ENCODE results near the gene NECAB3.

Gene NECAB3

DNA sequence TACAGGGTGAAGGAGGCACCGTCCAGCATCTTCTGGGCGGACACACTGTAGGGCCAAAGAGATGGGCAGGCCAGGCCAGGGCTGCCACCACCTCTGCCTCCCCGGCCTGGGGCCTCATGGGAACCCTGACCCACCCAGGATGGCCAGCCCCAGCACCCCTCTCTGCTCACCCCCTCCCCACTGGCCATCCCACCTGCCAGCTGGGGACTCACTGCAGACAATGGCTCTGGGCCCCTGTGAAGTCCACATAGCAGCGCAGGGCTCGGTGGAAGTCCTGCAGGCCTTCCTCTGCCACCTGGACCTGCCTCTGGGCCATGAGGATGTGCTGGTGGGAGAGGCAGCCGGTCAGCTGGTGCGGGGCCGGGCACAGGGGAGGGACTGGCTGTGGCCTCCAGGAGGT is 15.7 kb downstream of the NECAB3 start:
- no peaks in the 10 kb centered on the region for H3K9me3 ChIP-seq (ENCODE audit: control insufficient read depth, low read depth, low read length)
- no peak overlapping the region for H3K4me3 ChIP-seq (ENCODE audit: low read length)
- no peak overlapping the region for H3K9ac ChIP-seq (ENCODE audit: low read length)
- no peak overlapping the region for H3K27ac ChIP-seq (ENCODE audit: low read length)
- peaks cover 6% of the 10 kb centered on the region for H3K36me3 ChIP-seq (ENCODE audit: control insufficient read depth, low read depth, low read length)
- H3K27me3 ChIP-seq (ENCODE audit: control insufficient read depth, insufficient read depth, low read length) = no peaks in the 10 kb centered on the region
- H3K4me1 ChIP-seq (ENCODE audit: control insufficient read depth, low read depth, low read length) = peaks cover 3% of the 10 kb centered on the region

DNA sequence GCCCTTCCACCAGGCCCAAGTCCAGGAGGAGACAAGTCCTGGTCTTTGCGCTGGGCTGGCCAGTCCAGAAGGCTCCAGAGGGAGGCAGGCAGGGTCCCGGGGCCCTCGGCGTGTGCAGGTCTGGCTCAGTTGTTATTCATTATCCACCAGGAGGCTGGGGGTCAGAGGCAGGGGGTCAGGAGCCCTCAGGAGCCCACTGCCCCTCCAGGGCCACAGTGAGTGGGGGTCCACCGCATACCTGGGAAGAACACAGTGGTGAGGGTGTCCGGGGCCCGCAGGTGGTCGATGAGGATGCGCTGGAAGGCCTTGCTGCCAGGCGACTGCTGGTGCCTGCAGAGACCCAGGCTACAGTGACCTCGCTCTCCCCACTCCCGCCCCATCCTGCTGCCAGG is 16.5 kb downstream of the NECAB3 start:
- Histone ChIP-seq H3K27ac (ENCODE audit: low read length) (no peak overlapping the region), H3K4me3 (ENCODE audit: low read length) (no peak overlapping the region), H3K9me3 (ENCODE audit: control insufficient read depth, low read depth, low read length) (no peaks in the 10 kb centered on the region), H3K9ac (ENCODE audit: low read length) (no peak overlapping the region), H3K36me3 (ENCODE audit: control insufficient read depth, low read depth, low read length) (peaks cover 6% of the 10 kb centered on the region), H3K27me3 (ENCODE audit: control insufficient read depth, insufficient read depth, low read length) (no peaks in the 10 kb centered on the region), H3K4me1 (ENCODE audit: control insufficient read depth, low read depth, low read length) (no peaks in the 10 kb centered on the region)

DNA sequence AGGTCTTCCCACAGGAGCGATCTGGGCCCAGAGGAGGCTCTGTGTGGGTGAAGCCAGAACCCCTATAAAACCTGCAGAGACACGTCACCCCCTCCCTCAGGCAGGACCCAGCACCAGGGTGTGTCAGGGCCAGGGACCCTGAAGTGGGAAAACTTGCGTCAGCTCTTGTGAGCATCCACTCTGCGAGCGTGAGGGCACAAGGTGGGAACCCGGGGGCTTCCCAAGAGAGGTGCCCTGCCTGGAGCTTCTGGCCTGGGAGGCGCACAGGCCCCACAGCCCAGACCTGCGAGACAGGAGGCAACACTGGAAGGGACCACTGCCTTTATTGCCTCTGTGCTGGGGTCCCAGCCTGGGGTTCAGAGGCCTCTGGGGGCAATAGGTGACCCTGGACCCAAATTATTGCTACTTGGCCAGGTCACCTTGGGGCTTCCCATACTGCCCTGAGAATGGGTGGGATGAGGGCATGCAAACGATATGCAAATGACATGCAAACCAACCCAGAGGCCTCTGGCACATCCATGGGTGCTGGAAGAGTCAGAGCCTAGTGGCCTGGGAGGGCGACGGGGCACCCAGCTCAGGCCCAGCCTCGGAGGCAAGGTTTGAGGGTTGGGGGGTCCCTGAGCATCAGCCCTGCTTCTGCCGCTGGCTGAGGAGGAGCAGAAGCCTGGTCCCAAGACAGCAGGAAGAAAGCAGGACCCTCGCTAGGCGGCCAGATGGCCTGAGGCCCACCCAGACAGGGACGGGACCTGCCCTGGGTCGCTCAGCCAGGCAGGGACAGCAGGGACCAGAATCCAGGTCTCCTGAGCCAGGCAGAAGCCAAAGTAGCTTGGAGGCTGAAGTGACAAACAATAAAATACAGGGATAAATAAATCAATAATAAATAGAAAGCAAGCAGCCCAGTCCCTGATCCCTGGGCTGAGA is 17.2 kb downstream of the NECAB3 start:
- H3K9ac ChIP-seq (ENCODE audit: low read length) = no peak overlapping the region
- no peak overlapping the region for H3K27ac ChIP-seq (ENCODE audit: low read length)
- H3K4me1 ChIP-seq (ENCODE audit: control insufficient read depth, low read depth, low read length) = no peaks in the 10 kb centered on the region
- H3K9me3 ChIP-seq (ENCODE audit: control insufficient read depth, low read depth, low read length) = no peaks in the 10 kb centered on the region
- H3K27me3 ChIP-seq (ENCODE audit: control insufficient read depth, insufficient read depth, low read length) = no peaks in the 10 kb centered on the region
- H3K36me3 ChIP-seq (ENCODE audit: control insufficient read depth, low read depth, low read length) = peaks cover 6% of the 10 kb centered on the region
- no peak overlapping the region for H3K4me3 ChIP-seq (ENCODE audit: low read length)

DNA sequence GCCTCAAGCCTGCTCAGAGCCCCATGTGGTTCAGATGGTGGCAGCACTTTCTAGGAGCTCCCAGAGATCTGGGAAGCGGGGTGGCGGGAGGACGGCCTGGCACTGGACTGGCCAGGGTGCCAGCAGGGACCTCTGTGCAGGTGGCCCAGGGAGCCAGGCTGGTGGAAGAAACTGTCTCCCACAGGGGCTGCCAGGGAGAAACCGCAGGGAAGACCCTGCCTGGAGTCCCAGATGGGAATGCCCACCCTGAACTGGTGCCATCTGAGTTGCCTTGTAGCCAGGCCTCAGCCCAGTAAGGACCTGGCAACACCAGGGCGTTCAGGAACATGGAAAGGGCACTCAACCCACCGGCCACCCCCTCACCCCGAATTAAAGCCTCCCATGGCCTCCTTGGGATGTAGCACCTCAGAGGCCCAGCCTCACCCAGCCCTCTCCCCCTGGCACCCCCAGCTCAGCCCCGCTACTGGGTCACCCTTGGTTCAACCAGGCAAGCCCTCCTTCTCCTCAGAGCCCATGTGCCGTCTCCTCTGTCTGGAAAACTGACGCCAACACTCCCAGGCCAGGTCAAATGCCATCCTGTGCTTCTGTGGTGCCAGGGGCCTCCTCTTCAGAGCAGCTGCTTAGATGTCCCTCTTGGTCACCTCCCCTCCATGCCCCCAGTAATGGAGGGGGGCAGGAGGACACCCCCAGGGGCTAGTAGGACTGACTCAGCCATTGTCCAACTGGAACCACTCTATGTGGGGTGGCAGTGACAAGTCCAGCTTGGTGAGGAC is 18.0 kb downstream of the NECAB3 start:
- H3K4me1 ChIP-seq (ENCODE audit: control insufficient read depth, low read depth, low read length) = no peaks in the 10 kb centered on the region
- no peaks in the 10 kb centered on the region for H3K9me3 ChIP-seq (ENCODE audit: control insufficient read depth, low read depth, low read length)
- H3K27me3 ChIP-seq (ENCODE audit: control insufficient read depth, insufficient read depth, low read length) = no peaks in the 10 kb centered on the region
- H3K4me3 ChIP-seq (ENCODE audit: low read length) = no peak overlapping the region
- no peak overlapping the region for H3K27ac ChIP-seq (ENCODE audit: low read length)
- H3K9ac ChIP-seq (ENCODE audit: low read length) = no peak overlapping the region
- H3K36me3 ChIP-seq (ENCODE audit: control insufficient read depth, low read depth, low read length) = peaks cover 6% of the 10 kb centered on the region

DNA sequence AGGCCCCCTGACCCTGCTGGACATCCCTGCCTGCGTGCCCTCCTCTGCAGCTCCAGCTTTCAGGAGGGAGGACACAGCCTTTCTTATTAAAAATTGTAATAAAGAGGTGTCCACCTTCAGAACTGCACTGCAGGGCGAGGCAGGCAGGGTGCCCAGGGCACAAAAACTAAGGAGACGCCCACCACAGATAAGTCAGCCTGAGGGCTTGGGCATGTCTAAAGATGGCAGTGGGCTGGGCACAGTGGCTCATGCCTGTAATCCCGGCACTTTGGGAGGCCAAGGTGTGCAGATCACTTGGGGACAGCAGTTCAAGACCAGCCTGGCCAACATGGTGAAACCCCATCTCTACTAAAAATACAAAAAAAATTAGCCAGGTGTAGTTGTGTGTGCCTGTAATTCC is 19.1 kb downstream of the NECAB3 start:
- no peak overlapping the region for H3K9ac ChIP-seq (ENCODE audit: low read length)
- H3K4me3 ChIP-seq (ENCODE audit: low read length) = no peak overlapping the region
- no peak overlapping the region for H3K27ac ChIP-seq (ENCODE audit: low read length)

DNA sequence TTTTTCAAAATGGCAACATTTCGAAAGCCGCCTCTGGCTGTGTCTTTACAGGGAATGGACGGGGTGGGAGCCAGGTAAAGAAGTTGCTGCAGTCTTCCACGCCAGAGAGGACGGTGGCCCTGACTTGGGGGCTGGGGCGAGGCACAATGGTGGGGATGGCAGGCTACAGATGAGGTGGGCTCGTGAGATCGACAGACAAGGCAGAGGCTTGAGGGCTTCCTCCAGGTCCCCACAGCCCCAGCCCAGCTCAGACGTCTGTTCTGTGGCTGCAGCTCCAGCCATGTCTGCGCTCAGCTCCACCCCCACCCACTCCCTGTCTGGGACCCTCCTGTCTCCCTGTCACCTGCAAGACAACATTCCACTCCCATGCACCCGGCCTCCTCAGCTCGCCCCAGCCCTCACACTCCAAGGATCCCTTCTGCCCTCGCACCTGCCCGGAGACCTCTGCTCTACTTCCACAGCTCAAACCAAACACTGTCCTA is 19.5 kb downstream of the NECAB3 start:
- Histone ChIP-seq H3K27me3 (ENCODE audit: control insufficient read depth, insufficient read depth, low read length) (no peaks in the 10 kb centered on the region), H3K4me3 (ENCODE audit: low read length) (no peak overlapping the region), H3K27ac (ENCODE audit: low read length) (no peak overlapping the region), H3K9ac (ENCODE audit: low read length) (no peak overlapping the region), H3K9me3 (ENCODE audit: control insufficient read depth, low read depth, low read length) (no peaks in the 10 kb centered on the region), H3K36me3 (ENCODE audit: control insufficient read depth, low read depth, low read length) (peaks cover 6% of the 10 kb centered on the region), H3K4me1 (ENCODE audit: control insufficient read depth, low read depth, low read length) (no peaks in the 10 kb centered on the region)

More for the DNA sequence above, 19.1 kb downstream of the NECAB3 start:
- Histone ChIP-seq H3K4me1 (ENCODE audit: control insufficient read depth, low read depth, low read length) (no peaks in the 10 kb centered on the region), H3K9me3 (ENCODE audit: control insufficient read depth, low read depth, low read length) (no peaks in the 10 kb centered on the region), H3K27me3 (ENCODE audit: control insufficient read depth, insufficient read depth, low read length) (no peaks in the 10 kb centered on the region), H3K36me3 (ENCODE audit: control insufficient read depth, low read depth, low read length) (peaks cover 6% of the 10 kb centered on the region)

DNA sequence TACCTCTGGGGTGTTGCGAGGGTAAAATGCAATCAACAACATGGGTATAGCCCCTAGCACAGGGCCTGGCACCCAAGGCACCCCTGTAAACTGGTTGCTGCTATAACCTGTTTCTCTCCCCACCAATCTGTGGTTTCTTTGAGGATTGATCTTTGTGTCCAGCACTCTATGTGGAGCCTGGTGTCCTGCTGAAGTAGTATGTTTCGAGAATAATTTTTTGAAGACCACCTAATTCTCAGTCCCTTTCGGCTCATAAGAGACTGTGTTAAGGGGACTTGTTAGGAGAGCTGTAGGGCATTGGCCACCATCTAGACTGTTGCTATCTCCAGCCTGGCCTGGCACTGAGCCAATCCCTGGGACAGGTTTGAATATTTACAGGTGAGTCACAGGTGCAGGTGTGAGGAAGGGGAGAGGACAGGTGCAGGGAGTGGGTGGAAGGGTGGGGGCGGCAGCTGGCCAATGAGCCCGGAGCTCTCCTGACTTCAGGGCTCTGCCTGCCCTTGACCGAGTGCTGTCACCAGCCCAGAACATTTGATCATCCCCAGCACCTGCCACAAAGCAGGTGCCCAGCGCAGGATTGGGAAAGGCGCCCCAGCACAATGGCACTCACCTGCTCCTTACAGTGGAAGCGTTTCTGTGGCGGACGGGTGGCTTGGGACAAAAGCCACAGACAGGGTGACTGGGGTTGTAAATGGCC is 20.2 kb downstream of the NECAB3 start:
- H3K9me3 ChIP-seq (ENCODE audit: control insufficient read depth, low read depth, low read length) = no peaks in the 10 kb centered on the region
- H3K9ac ChIP-seq (ENCODE audit: low read length) = no peak overlapping the region
- no peak overlapping the region for H3K4me3 ChIP-seq (ENCODE audit: low read length)
- H3K27ac ChIP-seq (ENCODE audit: low read length) = no peak overlapping the region
- no peaks in the 10 kb centered on the region for H3K27me3 ChIP-seq (ENCODE audit: control insufficient read depth, insufficient read depth, low read length)
- no peaks in the 10 kb centered on the region for H3K4me1 ChIP-seq (ENCODE audit: control insufficient read depth, low read depth, low read length)
- peaks cover 6% of the 10 kb centered on the region for H3K36me3 ChIP-seq (ENCODE audit: control insufficient read depth, low read depth, low read length)

DNA sequence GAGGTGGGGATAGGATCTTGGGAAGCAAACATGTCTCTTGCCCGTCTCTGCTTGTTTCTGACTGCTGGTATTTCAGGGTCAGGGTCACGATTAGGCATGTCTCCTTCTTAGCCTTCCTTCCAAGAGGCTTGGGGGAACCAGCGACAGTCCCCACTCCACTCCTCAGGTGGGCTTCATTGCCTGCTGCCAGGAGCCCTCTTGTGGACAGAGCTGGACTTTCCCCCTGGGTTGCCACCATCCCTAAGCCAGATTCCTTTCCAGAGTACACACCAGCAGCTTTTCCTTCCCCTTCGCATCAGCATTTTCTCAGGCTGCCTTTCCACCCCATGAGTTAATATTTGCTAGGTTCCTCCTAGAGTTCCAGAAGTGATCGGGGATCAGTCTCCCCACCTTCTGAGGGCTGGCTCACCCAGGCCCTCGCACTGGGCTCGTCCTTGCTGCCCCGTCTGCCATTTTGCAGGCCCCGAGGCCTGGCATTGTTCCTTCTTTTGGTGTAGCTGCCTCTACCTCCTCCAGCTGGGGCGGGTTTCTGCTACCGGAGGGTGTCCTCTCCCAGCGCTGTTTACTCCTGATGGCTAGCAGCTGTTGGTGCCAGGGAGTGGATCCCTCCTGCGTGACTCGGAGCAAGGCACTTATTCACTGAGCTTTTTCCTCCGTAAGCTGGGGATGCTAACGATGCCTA is 20.9 kb downstream of the NECAB3 start:
- Histone ChIP-seq H3K36me3 (ENCODE audit: control insufficient read depth, low read depth, low read length) (peaks cover 6% of the 10 kb centered on the region), H3K9me3 (ENCODE audit: control insufficient read depth, low read depth, low read length) (no peaks in the 10 kb centered on the region), H3K4me1 (ENCODE audit: control insufficient read depth, low read depth, low read length) (no peaks in the 10 kb centered on the region), H3K4me3 (ENCODE audit: low read length) (no peak overlapping the region), H3K27ac (ENCODE audit: low read length) (no peak overlapping the region), H3K9ac (ENCODE audit: low read length) (no peak overlapping the region), H3K27me3 (ENCODE audit: control insufficient read depth, insufficient read depth, low read length) (no peaks in the 10 kb centered on the region)

DNA sequence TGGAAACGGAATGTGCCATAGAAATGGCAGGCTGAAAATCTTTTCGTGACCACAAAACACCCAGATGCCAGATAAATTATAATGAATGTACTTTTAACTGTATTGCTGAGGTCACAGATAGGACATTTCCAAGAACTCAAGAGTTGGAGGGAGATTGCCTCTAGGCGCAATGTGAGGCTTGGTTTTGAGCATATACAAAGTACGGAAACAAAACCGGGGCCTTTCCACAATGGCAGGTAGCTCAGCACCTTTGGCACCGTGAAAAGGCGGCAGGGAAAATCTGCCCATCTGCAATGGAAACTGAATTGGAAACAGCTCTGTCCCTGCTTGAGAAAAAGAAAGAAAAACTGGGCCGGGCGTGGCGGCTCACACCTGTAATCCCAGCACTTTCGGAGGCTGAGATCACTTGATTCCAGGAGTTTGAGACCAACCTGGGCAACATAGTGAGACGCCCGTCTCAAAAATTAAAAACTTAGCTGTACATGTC is 22.6 kb downstream of the NECAB3 start:
- Histone ChIP-seq H3K27me3 (ENCODE audit: control insufficient read depth, insufficient read depth, low read length) (no peaks in the 10 kb centered on the region), H3K4me1 (ENCODE audit: control insufficient read depth, low read depth, low read length) (no peaks in the 10 kb centered on the region), H3K36me3 (ENCODE audit: control insufficient read depth, low read depth, low read length) (no peaks in the 10 kb centered on the region), H3K27ac (ENCODE audit: low read length) (no peak overlapping the region), H3K9ac (ENCODE audit: low read length) (no peak overlapping the region), H3K9me3 (ENCODE audit: control insufficient read depth, low read depth, low read length) (no peaks in the 10 kb centered on the region), H3K4me3 (ENCODE audit: low read length) (no peak overlapping the region)

DNA sequence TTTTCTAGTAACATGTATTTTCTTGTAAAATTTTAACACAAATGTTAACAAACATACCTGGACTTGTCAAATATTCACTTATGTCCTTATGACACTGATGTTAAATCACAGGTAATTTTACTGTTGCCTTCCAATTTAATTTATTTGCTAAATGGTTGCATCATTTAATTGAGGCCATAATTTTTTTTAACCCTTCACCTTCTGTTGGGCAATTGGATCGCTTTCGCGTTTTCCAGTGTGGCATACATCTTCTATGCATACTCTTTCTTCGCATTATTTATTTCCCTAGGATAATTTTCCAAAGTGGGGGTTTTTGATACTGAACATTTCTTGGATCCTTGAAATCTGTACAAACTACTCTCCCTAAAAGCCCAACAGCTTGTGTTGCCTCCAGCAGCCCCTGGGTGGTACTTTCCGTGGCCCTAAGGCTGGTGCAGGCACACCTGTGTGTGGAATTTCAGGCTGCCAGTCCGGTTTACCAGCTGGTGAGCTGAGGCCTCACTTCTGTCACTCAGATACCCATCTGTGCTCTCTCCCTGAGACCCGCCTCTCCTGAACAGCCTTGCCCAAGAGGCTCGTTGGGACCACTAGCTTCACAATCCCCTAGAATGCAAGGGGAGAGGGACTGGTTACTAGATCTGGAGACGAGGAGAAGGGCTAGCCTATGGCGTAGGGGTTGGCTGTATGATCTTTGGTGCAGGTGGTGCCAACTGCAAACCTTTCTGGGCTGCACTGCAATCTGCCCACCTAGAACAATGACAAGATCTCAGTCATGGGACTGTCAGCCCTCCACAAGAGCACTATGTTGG is 23.3 kb downstream of the NECAB3 start:
- Histone ChIP-seq H3K4me3 (ENCODE audit: low read length) (no peak overlapping the region), H3K27me3 (ENCODE audit: control insufficient read depth, insufficient read depth, low read length) (no peaks in the 10 kb centered on the region), H3K36me3 (ENCODE audit: control insufficient read depth, low read depth, low read length) (no peaks in the 10 kb centered on the region), H3K9ac (ENCODE audit: low read length) (no peak overlapping the region), H3K9me3 (ENCODE audit: control insufficient read depth, low read depth, low read length) (no peaks in the 10 kb centered on the region), H3K4me1 (ENCODE audit: control insufficient read depth, low read depth, low read length) (no peaks in the 10 kb centered on the region), H3K27ac (ENCODE audit: low read length) (no peak overlapping the region)

All from iPS-18a (cell line).